GM21717 (cell line): ENCODE measurements around the gene TMEM200B.
"Not testable (repeated sequence)": the region's sequence is repeated elsewhere in the genome, so short reads cannot be mapped to it uniquely, and the experiment has no call there.

ENCODE experiments used
- ATAC-seq: cut with Tn5 transposase; IDR thresholded peaks from one replicate; pipeline ENCODE4 v1.9.1; 2021; ENCODE audit warnings: mild to moderate bottlenecking, moderate library complexity; ENCODE audit not compliant: unreplicated experiment

Gene TMEM200B

DNA sequence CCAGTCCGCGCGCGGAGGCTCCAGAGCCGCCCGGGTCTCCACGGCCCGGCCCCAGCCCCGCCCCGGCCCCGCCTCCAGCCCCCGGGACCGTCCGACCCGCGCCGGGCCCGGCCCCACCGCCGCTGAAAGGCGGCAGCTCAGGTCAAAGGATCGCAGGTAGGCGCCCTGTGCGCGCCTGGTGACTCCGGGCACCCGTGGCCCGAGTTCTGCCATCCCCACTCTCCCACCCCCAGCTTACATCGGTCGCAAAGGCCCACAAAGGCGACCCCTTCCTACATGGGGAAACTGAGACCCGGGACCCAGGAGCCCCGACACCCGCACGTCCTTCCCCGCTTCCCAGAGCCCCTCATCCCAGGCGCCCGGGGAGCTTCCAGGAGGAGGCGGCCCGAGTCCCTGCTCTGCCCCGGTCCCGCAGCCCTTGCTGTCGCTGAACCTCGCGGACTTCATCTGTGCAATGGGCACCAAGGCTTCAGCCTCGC lies at the start of gene TMEM200B:
TSS of gene TMEM200B (minus strand) at position 17 of the 479 bp plus-strand sequence. CDS start 2,075 bp downstream, outside the sequence.
- ATAC-seq, result no peak

DNA sequence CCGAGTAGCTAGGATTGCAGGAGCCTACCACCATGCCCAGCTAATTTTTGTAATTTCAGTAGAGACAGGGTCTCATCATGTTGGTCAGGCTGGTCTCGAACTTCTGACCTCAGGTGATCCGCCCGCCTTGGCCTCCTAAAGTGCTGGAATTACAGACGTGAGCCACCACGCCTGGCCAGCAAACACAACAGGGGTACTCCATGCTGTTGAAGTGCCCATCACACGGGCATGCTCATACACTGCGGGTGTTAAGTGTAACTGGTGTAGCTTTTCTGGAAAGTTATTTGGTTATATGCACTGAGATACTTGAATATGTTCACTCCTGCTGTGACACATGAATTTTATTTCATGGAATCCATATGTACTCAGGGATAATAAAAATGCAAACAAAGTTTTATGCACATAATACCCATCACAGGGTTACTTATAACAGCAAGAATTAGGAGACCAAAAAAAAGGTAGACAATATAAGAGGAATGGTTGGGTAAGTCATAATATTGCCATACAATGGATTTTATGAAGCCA lies 48.8 kb upstream of the TMEM200B start:
- no peak for ATAC-seq

DNA sequence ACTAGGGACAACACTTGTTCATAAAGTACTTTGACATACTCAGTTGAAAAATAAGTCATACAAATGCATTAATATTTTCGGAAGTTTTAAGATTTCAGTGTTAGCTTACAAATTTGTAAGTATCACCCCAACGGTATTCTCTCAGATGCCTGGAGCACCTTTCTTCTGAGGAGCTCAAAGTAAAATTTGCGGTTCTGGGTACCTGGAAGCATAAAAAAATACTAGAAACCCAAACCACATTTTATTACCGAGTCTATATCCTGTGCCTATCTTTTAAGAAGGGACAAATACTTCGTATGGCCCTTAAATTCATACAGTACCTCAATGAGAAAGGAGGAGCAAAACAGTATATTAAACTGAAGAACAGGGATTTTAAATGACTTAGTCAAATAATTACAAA lies 47.8 kb upstream of the TMEM200B start:
- no peak for ATAC-seq

DNA sequence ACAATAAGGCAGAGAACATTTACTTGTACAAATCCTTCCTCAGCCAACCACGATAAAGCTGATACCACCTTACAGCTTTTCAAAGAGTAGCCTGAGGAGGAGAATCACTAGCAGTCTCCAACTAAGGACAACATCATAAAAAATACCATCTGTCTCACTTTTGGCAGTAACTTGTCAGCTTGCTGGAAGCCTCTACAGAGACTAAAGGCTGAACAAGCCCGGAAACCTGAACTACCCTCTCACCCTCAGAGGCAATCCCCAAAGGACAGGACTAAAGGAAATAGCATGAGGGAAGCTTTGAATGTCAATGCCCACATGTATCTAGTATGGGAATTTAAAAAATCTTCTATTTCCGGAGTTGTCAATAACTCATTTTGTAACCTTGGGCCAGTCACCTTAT lies 47.4 kb upstream of the TMEM200B start:
- no peak for ATAC-seq

DNA sequence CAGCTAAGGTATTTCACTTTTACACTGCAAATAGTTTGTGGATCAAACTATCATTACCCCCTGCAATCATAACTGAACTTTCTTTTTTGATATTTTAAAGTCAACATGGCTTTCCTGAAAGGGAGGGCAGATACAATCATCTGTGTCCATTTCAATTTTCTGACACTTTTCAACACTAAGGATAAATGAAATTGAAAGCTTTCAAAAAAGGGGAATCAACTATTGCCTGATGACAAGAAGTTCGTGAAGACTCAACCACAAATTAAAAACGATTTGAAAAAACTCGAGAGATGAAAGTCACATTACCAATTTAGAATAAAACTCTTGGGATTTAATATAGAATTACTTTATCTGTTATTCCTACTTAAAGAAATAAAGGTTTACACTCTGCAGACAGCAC lies 46.3 kb upstream of the TMEM200B start:
- no peak for ATAC-seq

DNA sequence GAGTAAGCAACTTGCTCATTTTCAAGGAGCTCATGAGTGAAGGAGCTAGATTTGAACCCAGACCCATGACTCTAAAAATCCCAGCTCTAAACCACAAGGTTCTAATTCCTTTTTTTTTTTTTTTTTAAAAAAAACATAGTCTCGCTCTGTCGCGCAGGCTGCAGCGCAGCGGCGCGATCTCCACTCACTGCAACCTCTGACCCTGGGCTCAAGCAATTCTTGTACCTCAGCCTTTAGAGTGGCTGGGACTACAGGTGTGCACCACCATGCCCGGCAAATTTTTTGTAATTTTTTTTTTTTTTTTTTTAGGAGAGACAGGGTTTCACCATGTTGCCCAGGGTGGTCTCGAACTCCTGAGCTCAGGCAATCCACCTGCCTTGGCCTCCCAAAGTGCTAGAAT lies 44.2 kb upstream of the TMEM200B start:
- ATAC-seq, result no peak

DNA sequence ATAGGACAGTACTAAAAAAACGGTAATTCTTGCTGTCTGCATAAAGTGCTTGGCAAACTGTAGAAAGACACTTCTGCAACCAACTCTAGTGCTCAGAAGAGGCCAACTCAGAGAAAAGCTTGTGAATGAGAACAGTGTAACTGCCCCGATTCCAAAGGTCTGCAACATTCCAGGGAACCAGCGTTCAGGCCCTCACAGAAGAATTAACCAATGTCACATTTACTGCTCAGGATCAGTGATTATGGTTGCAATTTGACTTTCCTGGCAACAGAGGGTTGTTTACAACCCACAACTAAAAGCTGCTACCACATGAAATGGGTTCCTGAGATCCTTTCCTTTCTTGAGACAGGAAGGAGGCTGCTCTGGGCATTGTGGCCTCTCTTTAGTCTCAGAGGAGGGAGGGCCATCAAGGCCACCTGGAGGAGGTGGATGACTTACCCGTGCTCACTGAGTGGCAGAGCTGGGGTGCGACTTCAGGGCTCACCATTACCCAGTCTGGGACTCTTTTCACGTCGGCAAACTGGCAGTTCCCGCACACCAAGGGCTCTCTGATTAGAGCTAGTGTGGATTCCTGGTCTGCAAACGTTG lies 42.7 kb upstream of the TMEM200B start:
- ATAC-seq, result no peak

DNA sequence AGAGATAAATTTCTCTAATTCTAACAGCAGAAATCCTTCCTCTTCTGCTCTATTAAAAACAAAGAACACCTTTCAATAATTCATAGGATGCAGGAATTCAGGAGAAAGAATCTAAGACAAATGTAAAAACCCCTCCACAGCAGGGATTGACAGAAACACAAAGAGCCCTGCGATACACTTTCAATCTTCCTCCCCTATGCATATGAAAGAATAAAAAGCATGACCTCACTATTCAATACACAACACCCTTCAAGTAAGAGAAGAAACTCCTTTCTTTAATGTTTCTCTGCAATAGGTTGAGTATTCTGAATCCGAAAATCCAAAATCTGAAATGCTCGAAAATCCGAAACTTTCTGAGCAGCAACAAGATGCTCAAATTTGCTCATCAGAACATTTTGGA lies 40.9 kb upstream of the TMEM200B start:
- no peak for ATAC-seq

DNA sequence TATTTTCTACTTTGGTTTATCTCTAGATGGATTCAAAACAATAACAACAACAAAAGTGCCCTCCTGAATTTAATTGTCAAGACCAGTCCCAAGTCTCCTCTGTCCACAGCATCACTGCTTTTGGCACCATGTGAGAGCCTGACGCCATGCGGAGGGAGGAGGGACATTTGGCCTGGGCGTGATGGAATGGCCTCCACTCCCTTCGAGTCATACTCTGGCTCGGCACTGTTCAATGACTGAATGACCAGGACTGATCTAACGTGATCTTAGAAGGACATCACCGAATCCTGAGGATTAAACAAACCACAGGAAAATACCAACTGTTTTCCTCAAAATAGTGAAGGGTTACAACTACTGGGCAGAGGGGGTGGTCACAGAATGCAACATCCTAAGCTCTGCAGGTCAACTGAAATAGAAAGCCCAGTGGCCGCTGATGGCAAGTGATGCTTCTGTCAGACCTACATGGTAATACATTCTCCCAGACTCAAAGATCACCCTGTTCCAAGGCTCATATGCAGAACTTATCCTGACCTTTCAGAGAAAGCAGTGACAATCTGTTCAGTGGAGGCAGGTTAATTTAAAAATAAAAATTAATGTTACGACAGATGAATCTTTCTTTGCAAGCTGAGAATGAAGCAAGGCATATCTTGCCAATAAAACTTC lies 38.9 kb upstream of the TMEM200B start:
- no peak for ATAC-seq

DNA sequence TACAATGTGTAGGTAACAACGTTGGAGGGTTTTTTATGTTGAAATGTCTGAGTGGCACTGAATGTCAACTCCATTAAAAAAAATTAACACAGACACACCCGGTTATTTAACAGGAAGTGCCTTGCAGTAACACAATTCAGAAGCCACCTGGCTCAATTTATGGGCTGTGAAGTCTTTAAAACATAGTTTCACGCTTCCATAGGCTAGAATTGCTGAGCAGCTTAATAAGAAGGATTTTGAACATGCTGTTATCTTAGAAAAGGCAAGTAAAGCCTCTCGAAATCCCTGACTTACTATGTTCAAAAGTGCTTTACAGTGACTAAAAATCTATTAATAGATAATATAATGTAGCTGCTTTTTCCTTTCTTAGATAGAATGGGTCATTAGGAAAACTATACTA lies 38.3 kb upstream of the TMEM200B start:
- no peak for ATAC-seq

DNA sequence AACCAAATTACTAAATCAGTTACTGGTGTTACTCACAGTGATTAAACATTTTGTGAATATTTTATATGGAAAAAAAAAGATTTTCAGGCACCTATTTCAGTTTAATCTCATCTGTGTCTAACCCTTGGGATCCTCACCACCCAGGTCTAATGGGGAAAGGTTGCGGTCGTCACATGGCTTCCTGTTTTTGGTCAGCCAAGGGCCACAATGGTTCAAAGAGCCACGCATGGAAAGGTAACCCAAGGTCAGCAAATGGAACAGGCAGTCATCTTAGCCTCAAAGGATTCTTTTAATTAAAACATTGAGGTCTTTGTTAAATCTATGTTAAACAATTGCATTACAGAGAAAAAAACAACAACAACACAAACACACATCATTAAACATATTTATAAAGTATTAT lies 36.1 kb upstream of the TMEM200B start:
- ATAC-seq, result no peak

DNA sequence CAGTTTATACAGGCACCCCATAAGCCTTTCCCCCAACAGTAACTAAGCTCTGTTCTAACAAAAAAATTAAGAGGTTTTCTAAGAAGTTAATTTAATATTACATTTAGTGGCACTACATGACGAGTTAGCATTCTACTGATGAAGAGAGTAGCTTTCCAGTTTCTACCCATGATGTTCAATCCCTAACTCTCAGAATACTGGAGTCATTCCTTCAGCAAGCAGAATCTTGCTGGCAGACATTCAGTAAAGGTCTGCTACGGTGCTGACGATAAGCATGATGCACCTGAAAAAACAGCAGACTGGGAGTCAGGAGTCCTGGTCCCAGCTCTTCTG lies 33.5 kb upstream of the TMEM200B start:
- ATAC-seq, result no peak

DNA sequence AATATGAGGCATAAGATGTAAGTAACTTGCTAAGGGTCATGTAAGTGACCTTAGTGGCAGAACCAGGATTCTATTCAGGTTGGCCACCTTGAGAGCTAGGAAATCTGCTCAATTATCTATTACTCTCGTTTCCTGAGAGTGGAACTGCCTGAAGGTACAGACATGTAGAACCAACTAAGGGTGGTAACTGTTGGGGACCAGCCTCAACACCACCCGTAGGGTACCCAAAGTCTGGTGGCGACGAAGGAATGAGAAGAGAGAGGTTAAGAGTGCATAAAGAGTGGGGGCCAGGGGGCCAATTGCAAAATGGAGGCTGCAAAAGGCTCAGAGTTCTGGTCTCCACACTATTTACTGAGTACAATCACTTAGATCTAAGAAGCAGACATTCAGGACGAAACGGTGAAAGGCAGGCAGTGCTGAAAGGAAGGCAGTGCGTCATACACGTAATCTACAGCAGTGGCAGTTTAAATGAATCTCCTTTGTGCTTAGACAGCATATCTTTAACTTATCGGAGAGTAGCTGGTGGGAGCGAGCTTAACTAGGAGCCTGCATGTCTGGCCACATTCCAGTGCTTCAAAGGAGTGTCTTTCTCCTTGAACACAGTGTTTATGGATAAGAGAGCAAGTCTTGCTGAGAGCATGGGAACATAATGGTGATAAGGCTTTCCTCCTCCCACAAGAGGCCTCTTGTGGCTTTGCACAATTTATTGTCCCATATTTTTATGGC lies 33.0 kb upstream of the TMEM200B start:
- ATAC-seq, result no peak

DNA sequence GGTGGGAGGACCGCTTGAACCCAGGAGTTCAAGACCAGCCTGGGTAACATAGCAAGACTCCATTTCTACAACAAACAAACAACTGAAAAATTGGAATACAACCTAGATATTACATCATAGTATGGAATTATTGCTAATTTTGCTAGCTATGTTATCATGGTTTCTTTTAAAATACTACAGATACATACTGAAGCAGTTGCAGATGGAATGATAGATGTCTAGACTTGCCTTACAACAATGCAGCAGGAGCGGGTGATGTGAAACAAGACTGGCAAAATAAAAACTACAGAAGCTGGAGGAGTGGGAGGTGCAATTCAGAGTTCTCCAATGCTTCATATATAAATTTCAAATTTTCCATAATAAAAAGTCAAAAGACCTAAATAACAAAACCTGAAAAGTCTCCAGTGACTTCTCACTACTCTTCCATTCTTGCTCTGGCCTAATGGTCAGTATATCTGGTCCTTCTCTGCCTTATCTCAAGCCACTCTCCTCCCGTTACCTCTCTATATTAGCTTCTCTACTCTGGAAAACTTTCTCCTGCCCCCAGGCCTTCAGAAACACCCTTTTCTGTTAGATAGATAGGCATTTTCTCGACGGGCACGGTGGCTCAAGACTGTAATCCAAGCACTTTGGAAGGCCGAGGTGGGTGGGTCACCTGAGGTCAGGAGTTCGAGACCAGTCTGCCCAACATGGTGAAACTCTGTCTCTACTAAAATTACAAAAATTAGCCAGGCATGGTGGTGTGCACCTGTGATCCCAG lies 28.5 kb upstream of the TMEM200B start:
- ATAC-seq, result no peak

DNA sequence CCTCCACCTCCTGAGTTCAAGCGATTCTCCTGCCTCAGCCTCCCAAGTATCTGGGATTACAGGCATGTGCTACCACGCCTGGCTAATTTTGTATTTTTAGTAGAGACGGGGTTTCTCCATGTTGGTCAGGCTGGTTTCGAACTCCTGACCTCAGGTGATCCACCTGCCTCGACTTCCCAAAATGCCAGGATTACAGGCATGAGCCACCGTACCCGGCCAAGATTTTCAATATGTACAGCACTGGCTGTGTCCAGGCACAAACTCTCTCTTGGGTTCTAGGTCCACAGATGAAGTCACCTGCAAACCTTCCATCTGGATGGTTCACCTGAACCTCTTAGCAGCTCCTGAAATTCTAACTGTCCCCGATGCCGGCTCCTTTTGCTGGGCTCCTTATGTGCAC lies 26.6 kb upstream of the TMEM200B start:
- not testable (repeated sequence) for ATAC-seq

DNA sequence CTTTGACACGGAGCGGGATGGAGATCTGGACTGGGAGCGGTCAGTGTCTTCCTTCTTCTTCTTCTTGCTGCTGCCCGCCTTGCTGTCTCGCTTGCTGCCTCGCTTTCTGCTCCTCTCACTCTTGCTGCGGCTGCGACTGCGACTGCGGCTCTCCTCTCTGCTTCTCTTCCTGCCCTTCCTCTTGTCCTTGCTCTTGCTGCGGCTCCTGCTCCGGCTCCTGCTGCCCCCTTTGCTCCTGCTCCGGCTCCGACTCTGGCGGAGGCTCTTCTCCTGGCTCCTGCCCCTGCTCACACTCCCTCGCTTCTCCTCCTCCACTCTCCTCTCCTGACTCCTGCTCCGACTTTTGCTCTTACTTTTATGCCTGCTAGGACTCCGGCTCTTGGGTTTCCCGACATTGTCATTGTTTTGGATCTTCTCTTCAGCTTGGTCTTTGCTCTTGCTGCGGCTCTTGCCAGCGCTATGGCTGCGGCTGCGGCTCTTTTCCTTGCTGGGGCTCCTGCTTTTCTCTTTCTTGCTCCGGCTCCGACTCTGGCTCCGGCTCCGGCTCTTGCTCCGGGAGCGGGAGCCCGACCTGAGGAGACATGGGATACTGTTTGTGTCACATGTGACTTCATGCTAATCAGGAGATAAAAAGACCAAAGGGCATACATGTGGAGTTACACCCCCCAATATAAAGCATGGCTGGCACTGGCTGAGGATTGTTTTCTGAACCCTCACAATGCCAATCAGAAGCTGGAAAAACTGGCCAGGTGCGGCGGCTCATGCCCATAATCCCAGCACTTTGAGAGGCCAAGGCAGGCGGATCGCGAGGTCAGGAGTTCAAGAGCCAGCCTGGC lies 25.2 kb upstream of the TMEM200B start:
- no peak for ATAC-seq

DNA sequence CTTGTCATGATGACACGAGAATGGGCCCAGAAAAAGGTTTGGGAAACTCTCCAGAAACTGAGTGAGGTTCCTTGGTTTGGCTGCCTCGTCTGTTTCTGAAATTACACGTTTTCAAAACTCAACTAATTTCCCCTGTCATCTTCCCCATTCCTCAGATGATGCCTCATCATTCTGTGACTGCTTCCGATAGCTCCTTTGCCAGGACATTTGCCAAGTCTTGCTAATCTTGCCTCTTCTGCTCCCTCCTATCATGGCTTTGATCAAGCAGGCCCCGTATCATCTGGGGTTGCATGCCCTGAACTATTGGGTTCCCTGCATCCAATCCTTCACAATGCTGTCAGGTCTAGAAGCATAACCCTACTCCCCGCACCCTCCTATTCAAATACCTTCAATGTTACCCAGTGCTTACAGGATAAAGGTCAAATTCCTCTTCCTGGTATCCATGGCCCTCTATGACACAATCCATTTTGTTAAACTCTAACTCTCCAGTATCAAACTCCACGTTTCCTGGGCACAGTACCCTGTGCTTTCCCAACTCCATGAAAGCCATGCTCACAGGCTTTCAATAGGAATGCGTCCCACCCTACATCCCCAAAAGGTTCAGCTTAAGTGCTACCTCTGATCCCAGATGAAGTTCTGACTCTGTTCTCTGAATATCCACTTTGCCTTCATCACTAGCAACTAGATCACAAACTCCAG lies 22.2 kb upstream of the TMEM200B start:
- no peak for ATAC-seq

DNA sequence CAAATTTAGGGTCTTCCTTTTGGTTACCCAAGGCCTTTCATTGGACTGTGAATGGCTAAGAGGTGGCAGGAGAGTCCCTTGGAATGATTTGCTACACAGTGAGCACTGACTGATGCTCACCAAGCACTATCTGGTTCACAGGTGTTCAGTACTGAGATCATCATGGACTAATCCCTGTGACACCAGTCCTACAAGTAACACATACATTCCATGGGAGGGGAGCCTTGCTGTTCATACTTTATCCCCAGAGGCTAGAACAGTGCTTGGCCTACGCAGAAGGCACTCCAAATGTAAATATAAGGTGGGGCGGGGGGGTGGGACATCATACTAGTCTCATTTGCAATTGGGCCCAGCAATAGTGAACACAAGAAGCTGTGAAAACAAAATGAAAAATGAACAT lies 20.5 kb upstream of the TMEM200B start:
- ATAC-seq, result no peak

DNA sequence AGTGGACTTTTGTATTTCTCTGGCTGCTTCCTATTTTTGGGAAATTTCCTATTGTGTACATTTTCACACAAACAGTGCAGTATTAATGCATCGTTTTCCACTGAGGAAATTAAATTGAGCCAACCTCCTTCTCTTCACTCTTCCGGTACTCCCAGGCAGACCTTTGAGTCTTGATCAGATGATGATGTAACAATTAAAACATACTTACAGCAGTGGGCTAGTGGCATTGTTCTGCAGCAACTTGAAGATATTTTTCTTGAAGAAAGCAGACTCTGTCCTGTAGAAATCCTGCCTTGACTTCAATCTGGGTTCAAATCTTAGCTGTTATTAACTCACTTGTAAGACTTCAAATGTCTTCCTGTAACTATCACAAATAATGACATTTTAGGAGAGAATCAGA lies 19.0 kb upstream of the TMEM200B start:
- ATAC-seq, result no peak

DNA sequence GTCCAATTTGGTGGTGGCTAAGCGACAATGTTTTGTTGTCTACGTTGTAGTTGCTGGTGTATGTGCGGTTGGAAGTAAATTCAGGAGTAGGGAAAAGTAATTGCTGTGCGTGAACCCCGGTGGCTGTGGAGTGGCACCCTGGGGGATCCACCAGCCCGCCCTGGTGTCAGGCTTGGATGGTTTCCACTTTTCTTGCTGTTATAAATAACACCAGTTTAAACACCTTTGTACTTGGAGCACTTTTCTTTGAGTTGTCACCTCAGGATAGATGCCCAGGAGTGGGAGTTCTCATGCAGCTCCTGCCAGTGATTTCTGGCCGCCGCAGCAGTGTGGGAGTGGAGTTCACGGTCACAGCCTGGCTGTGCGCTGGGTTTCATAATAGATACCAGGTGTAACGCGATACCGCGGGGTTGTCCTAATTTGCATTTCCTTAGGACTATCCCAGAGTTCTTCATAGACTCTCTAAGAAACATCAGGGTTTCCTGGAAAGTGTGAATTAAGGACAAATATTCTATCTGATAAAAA lies 12.8 kb upstream of the TMEM200B start:
- no peak for ATAC-seq
